GM06990 (cell line): ENCODE results near the gene CAMK2G.
"Not testable (repeated sequence)": the region's sequence is repeated elsewhere in the genome, so short reads cannot be mapped to it uniquely, and the experiment has no call there.

Experiments
- DNase-seq: peaks from one replicate; pipeline ENCODE4 v3.0.0-alpha.2; 2011; ENCODE audit not compliant: insufficient read length; ENCODE audit errors: extremely low read depth
- H3K27me3 ChIP-seq: replicated peaks from 2 replicates; pipeline ENCODE4 v1.6.0; 2011; ENCODE audit warnings: low read length; ENCODE audit not compliant: control insufficient read depth, insufficient read depth
- H3K36me3 ChIP-seq: 2 replicates; pipeline ENCODE4 v1.5.1; 2011; ENCODE audit warnings: low read length; ENCODE audit not compliant: control insufficient read depth, insufficient read depth
- H3K4me3 ChIP-seq: replicated peaks from 2 replicates; pipeline ENCODE4 v1.5.1; 2011; ENCODE audit warnings: low read depth, mild to moderate bottlenecking, control low read depth, low read length
- TF ChIP-seq, protein P1 (sequence below): IDR thresholded peaks from 2 replicates; pipeline ENCODE4 v1.5.1; 2011; ENCODE audit warnings: low read length, control low read depth, mild to moderate bottlenecking, inconsistent platforms; ENCODE audit not compliant: insufficient read depth, poor library complexity, severe bottlenecking

Gene CAMK2G

DNA sequence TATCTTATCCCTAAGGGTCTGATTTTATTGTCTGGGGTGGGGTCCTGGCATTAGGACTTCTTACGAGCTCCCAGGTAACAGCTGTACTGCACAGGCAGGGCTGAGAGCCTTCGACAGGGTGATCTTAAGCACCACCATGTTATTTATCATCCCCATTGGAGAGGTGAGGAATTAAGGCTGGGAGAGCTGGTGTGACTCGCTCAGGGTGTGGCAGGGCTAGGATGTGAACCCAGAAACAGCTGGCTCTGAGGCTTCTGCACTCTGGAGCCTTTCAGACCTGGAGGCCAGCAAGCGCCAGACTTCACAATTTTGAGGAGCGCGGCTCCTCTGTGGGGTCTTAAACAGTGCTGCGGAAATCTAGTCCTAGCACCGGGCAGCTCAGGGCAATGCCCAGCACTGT lies 35.5 kb downstream of the CAMK2G start:
- TF ChIP-seq, protein P1, sequence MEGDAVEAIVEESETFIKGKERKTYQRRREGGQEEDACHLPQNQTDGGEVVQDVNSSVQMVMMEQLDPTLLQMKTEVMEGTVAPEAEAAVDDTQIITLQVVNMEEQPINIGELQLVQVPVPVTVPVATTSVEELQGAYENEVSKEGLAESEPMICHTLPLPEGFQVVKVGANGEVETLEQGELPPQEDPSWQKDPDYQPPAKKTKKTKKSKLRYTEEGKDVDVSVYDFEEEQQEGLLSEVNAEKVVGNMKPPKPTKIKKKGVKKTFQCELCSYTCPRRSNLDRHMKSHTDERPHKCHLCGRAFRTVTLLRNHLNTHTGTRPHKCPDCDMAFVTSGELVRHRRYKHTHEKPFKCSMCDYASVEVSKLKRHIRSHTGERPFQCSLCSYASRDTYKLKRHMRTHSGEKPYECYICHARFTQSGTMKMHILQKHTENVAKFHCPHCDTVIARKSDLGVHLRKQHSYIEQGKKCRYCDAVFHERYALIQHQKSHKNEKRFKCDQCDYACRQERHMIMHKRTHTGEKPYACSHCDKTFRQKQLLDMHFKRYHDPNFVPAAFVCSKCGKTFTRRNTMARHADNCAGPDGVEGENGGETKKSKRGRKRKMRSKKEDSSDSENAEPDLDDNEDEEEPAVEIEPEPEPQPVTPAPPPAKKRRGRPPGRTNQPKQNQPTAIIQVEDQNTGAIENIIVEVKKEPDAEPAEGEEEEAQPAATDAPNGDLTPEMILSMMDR = no peak
- H3K36me3 ChIP-seq = peaks cover 10% of the 10 kb centered on the region
- no peak overlapping the region for H3K4me3 ChIP-seq
- DNase-seq = no peak
- no peaks in the 10 kb centered on the region for H3K27me3 ChIP-seq

- H3K36me3 ChIP-seq = peaks cover 10% of the 10 kb centered on the region
- TF ChIP-seq, protein P1 = no peak
- no peaks in the 10 kb centered on the region for H3K27me3 ChIP-seq
- H3K4me3 ChIP-seq = no peak overlapping the region
- no peak for DNase-seq
These were observed 36.3 kb downstream of the CAMK2G start for GRCh38 chr10:73838008-73838567.

DNA sequence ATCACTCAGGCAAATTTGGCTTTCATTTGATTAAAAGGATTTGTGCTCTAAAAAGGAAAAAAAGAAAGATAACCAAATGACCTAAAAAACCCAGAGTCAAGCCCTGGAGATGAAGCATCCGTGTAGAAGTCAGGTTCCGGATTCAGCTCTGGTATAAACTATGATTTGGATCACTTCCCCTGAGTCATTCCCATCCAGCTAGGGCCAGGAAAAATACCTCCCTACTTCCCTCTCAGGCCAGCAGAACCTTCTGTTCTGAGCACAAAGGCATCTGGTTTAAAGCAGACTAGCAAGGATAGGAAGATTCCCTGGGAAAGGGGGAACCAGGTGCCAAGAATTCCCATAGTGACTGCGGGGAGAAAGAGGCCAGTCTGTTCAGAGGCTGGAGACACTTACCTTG lies 37.3 kb downstream of the CAMK2G start:
- H3K36me3 ChIP-seq = peaks cover 8% of the 10 kb centered on the region
- H3K4me3 ChIP-seq = no peak overlapping the region
- no peaks in the 10 kb centered on the region for H3K27me3 ChIP-seq
- TF ChIP-seq, protein P1 = no peak
- DNase-seq = no peak

- Histone ChIP-seq H3K27me3 (no peaks in the 10 kb centered on the region), H3K4me3 (no peak overlapping the region), H3K36me3 (peaks cover 8% of the 10 kb centered on the region)
- TF ChIP-seq, protein P1 = no peak
- DNase-seq = no peak
These were observed 37.9 kb downstream of the CAMK2G start for GRCh38 chr10:73836427-73836980.

DNA sequence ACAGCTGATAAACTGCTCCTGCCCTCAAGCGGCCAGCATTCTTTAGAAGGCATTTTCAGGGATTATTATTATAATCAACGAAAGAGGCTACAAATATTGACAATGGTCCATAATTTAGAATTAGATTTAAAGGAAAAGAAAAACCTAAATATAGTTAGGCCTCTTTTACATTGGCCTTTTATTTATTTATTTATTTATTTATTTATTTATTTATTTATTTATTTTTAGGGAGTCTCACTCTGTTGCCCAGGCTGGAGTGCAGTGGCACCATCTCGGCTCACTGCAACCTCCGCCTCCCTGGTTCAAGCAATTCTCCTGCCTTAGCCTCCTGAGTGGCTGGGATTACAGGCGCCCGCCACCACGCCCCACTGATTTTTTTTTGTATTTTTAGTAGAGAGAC lies 45.3 kb downstream of the CAMK2G start:
- not testable (repeated sequence) for H3K4me3 ChIP-seq

GRCh38 chr10:73828161-73828560 lies 46.2 kb downstream of the CAMK2G start:
- Histone ChIP-seq H3K4me3 (no peak overlapping the region), H3K27me3 (no peaks in the 10 kb centered on the region), H3K36me3 (peaks cover 5% of the 10 kb centered on the region)
- no peak for DNase-seq
- TF ChIP-seq, protein P1 = no peak

More for the DNA sequence above, 45.3 kb downstream of the CAMK2G start:
- H3K27me3 ChIP-seq, H3K36me3 ChIP-seq, DNase-seq: not testable (repeated sequence)
